GM18499 (cell line): ENCODE measurements around the gene GMEB2.
"Not testable (repeated sequence)": the region's sequence is repeated elsewhere in the genome, so short reads cannot be mapped to it uniquely, and the experiment has no call there.

Experiments
- ATAC-seq: cut with Tn5 transposase; IDR thresholded peaks from one replicate; pipeline ENCODE4 v1.9.1; 2021; ENCODE audit warnings: moderate number of reproducible peaks; ENCODE audit not compliant: insufficient read depth, unreplicated experiment

The GMEB2 gene

GRCh38 chr20:63574829-63575743, 51.8 kb downstream of the GMEB2 start:
- no peak for ATAC-seq

- ATAC-seq, result no peak
These were observed 52.6 kb downstream of the GMEB2 start, which contains the start of gene HELZ2 for GRCh38 chr20:63574156-63574828. TSS of gene HELZ2 (minus strand) at chr20:63574239. CDS start at chr20:63572385, 1,854 bp downstream.

- no peak for ATAC-seq
These were observed 53.2 kb downstream of the GMEB2 start for GRCh38 chr20:63573647-63574131.

GRCh38 chr20:63572788-63573646, 53.9 kb downstream of the GMEB2 start:
- no peak for ATAC-seq

- ATAC-seq, result no peak
These were observed 54.7 kb downstream of the GMEB2 start for GRCh38 chr20:63572071-63572787.

GRCh38 chr20:63571087-63571478, 55.8 kb downstream of the GMEB2 start:
- not testable (repeated sequence) for ATAC-seq

- no peak for ATAC-seq
These were observed 56.4 kb downstream of the GMEB2 start for GRCh38 chr20:63570281-63571086.

- ATAC-seq, result no peak
These were observed 57.6 kb downstream of the GMEB2 start for GRCh38 chr20:63568986-63569949.

- no peak for ATAC-seq
These were observed 58.5 kb downstream of the GMEB2 start for GRCh38 chr20:63568170-63568981.

- peak; percentile 49 for ATAC-seq
These were observed 59.3 kb downstream of the GMEB2 start for GRCh38 chr20:63567386-63568169.

GRCh38 chr20:63567136-63567385, 59.8 kb downstream of the GMEB2 start:
- ATAC-seq, result no peak

GRCh38 chr20:63566395-63567135, 60.3 kb downstream of the GMEB2 start:
- no peak for ATAC-seq

- ATAC-seq, result no peak
These were observed 61.1 kb downstream of the GMEB2 start for GRCh38 chr20:63565699-63566335.

GRCh38 chr20:63565021-63565698, 61.7 kb downstream of the GMEB2 start:
- ATAC-seq, result no peak
